NK-92 (cell line): Measurements from ENCODE around the gene GDNF.
"Not testable (repeated sequence)": the region's sequence is repeated elsewhere in the genome, so short reads cannot be mapped to it uniquely, and the experiment has no call there.

Experiments
- DNase-seq: peaks from one replicate; lab custom pipeline; 2025; ENCODE audit not compliant: unreplicated experiment; lab: John Stamatoyannopoulos, UW

Gene GDNF

GRCh38 chr5:37839407-37840052 lies at the start of gene GDNF:
Gene GDNF, minus strand, starts transcription at chr5:37840041. Its CDS starts 5,245 bp downstream, at chr5:37834796.
- DNase-seq = no peak

- DNase-seq = no peak
Observed at GRCh38 chr5:37888476-37888875, 48.6 kb upstream of the GDNF start.

GRCh38 chr5:37886242-37886905 lies 46.5 kb upstream of the GDNF start:
- DNase-seq = no peak

- no peak for DNase-seq
Observed at GRCh38 chr5:37882636-37883035, 42.8 kb upstream of the GDNF start.

- DNase-seq = no peak
Observed at GRCh38 chr5:37881359-37881758, 41.5 kb upstream of the GDNF start.

GRCh38 chr5:37876943-37877342 lies 37.1 kb upstream of the GDNF start:
- DNase-seq = no peak

GRCh38 chr5:37876245-37876644 lies 36.4 kb upstream of the GDNF start:
- no peak for DNase-seq

GRCh38 chr5:37875051-37875787 lies 35.4 kb upstream of the GDNF start:
- DNase-seq = no peak

- DNase-seq = no peak
Observed at GRCh38 chr5:37873988-37874387, 34.1 kb upstream of the GDNF start.

GRCh38 chr5:37871023-37871815 lies 31.4 kb upstream of the GDNF start:
- DNase-seq = no peak

DNA sequence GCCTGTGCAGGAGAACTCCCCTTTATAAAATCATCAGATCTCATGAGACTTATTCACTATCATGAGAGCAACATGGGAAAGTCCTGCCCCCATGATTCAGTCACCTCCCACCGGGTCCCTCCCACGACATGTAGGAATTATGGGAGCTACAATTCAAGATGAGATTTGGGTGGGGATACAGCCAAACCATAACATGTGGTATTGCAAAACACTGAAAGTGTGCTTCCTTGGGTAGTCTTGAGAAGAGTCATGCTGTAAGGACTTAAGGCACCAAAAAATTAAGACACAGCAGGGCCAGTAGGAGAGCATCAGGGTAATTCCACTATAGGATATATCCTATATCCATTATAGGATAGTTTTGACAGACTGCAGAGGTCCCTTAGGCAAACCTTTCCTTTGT lies 29.4 kb upstream of the GDNF start:
- DNase-seq = no peak

DNA sequence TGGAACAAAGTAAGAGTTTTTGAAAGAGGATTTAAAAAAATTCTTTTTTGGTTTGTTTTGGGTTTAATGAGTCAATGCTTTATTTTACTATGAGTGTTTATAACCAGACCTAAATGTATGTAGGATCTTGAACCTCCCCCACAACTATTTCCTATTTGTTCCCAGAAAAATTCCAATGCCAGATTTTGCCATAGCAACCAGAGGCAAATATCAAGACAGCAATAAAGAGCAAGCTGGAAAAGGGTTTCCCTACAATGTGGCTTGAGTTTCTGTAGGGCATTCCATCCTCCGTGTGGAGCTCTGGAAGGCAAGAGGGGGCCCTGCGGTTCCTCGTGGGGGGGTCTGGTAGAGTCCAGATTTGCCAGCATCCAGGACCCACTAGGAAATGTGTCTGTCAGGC lies 27.8 kb upstream of the GDNF start:
- no peak for DNase-seq

GRCh38 chr5:37862907-37863306 lies 23.1 kb upstream of the GDNF start:
- not testable (repeated sequence) for DNase-seq

DNA sequence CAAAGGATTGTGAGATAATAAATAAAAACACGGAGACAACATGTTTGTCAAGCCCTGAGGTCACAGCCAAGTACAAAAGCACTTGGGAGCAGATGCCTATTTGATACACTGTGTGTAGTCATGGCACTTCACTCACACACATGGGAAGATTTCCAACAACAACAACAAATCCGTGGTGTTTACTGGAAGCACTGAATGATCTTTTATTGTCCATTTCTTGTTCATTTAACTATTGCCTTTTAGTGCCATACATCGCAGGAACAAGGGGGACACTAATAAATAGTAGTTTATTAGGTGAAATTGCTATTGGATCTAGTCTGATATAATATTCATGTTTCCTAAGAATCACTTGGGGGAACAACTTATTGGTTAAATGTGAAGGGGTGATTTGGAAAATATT lies 20.4 kb upstream of the GDNF start:
- DNase-seq = no peak

- DNase-seq = no peak
Observed at GRCh38 chr5:37859805-37860204, 20.0 kb upstream of the GDNF start.

- DNase-seq = no peak
Observed at GRCh38 chr5:37858250-37858649, 18.4 kb upstream of the GDNF start.

DNA sequence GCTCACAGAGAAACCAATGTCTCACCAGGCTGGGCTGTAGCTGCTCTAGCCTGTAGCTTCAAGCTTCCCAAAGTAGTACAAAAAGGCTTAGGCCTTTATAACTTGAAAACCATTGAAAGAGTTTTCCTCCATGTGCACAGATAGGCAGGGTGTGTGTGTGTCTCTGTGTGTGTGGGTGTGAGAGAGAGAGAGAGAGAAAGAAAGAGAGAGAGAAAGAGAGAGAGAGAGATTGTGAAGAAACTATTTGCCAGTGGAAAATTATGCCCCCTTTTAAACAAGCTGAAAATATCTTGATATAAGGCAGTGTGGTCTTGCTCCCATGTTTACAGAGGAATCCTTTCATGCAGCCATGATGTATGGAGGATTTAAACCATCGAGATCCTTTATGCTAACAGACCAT lies 17.9 kb upstream of the GDNF start:
- no peak for DNase-seq

DNA sequence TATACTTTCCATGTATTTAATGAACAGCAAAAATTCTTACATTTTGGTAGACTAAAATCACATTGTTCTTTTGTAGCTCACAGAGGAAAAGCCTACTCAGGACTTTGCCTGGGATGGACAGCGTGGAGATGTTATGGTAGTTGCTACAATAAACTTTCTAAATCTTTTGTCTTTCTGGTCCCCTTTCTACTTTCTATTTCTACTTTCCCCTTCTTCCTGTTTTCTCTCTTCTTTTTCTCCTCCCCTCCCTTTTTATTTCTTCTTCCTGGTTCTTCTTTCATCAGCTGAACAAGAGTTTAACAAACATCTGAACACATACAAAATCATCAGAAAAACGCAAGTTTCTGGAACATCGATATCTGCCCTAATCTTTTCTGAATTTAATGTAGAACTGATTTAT lies 15.6 kb upstream of the GDNF start:
- no peak for DNase-seq

DNA sequence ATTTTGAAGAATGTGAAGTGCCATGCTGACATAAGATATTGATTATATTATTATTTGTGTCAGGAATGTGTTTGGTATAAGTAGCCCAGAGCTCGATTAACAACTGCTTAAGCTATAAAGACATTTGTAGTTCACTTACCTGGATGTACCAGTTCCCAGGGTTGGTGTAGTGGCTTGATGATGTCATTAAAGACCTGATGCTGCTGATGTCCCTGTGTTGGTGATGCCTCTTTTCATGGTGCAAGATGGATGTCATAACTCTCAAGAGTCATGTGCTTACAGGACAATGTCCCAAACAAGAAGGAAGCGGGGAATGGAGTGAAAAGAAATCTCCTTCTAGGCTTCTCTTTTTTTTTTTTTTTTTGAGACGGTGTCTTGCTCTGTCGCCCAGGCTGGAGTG lies 11.5 kb upstream of the GDNF start:
- DNase-seq = no peak

GRCh38 chr5:37850226-37850865 lies 10.5 kb upstream of the GDNF start:
- no peak for DNase-seq

DNA sequence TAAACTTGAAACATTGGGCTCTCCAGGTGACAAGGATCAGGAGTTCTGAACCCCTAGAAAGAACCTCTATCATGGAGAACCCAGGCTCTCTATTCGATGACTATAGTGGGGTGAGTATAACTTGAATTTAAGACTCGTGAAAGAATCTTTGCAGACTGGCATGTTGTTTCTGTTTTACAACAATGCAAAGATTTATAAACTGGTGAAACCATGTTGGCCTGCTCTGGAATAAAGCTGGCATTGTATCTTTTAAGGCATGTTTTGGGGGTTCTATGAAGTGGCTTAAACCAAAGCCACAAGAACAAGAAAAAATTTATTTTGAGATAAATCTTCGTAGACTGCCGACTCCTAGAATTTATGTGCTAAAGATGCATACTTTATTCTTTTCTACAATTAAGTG lies 9.8 kb upstream of the GDNF start:
- DNase-seq = no peak
